ENCODE data around the gene SH3BP1.

GRCh38 chr22:37661160-37661924 is 21.9 kb downstream of the SH3BP1 start:
- TF ChIP-seq CTCF (IDR thresholded peaks at IDR 0.05) (peak in 3 of 4 experiments; percentile 43 to 68 (median 54)), POLR2A (IDR thresholded peaks at IDR 0.05) (no peak), EP300 (IDR thresholded peaks at IDR 0.05) (no peak)

All from gastroesophageal sphincter (tissue), 3 donors.